GM13977 (cell line): ENCODE results near the gene LMTK2.
A peak's percentile ranks its signal among the peaks of the same experiment; 100 is the strongest.

Experiments
- DNase-seq: peaks from one replicate; pipeline ENCODE4 v3.0.0; 2012; ENCODE audit warnings: low spot score
- CTCF ChIP-seq: IDR thresholded peaks from 2 replicates; pipeline ENCODE4 v1.5.1; 2012; ENCODE audit warnings: mild to moderate bottlenecking, control low read depth; ENCODE audit not compliant: insufficient read depth; ENCODE audit errors: extremely low read depth, missing control alignments
- in situ Hi-C: fragments of 300-500 bp; cut with MboI; formaldehyde crosslinking; loops from one replicate; pipeline ENCODE4 v1.12.0; 2022; ENCODE audit warnings: low sequenced_read_pairs, low pct_unique_long_range_greater_than_20kb, mixed read lengths, inconsistent platforms; ENCODE audit not compliant: unreplicated experiment

The LMTK2 gene

GRCh38 chr7:98242934-98243333 is 136.3 kb downstream of the LMTK2 start:
- no peak for DNase-seq
- in situ Hi-C loops: no loop called here
- no peak for TF ChIP-seq CTCF

GRCh38 chr7:98244871-98245270 is 138.2 kb downstream of the LMTK2 start:
- no peak for DNase-seq
- no peak for TF ChIP-seq CTCF
- in situ Hi-C loops: no loop called here

- no peak for TF ChIP-seq CTCF
- in situ Hi-C loops: no loop called here
- no peak for DNase-seq
These were observed 141.5 kb downstream of the LMTK2 start for GRCh38 chr7:98248156-98248555.

GRCh38 chr7:98249106-98249505 is 142.4 kb downstream of the LMTK2 start:
- DNase-seq: peak; percentile 10
- in situ Hi-C loops: no loop called here

GRCh38 chr7:98250789-98251188 is 144.1 kb downstream of the LMTK2 start:
- in situ Hi-C loops: no loop called here
- TF ChIP-seq CTCF: no peak
- peak; percentile 78 for DNase-seq

More at GRCh38 chr7:98249106-98249505, 142.4 kb downstream of the LMTK2 start:
- TF ChIP-seq CTCF: no peak

- no peak for TF ChIP-seq CTCF
- DNase-seq: peak; percentile 68
- in situ Hi-C loops: no loop called here
These were observed 144.6 kb downstream of the LMTK2 start for GRCh38 chr7:98251231-98251600.

GRCh38 chr7:98251601-98252424 is 145.2 kb downstream of the LMTK2 start, which contains the start of gene TECPR1:
TSS of gene TECPR1 (minus strand) at chr7:98252232. CDS start at chr7:98246146, 6,086 bp downstream.
- in situ Hi-C loops: no loop called here
- peak; percentile 99 for DNase-seq
- no peak for TF ChIP-seq CTCF
